ENCODE measurements around the gene MRPL12.

GRCh38 chr17:81713556-81714411 lies 10.6 kb downstream of the MRPL12 start:
- TF ChIP-seq REST (IDR thresholded peaks at IDR 0.05) (peak; percentile 74), CTCF (IDR thresholded peaks at IDR 0.05; ENCODE audit: low read depth, low read length, missing input control) (no peak), YY1 (IDR thresholded peaks at IDR 0.05) (peak; percentile 92)

Measured in liver (tissue), 2 donors.